ENCODE results near the gene IL27RA. TPM values are rescaled to one million over a fixed set of nuclear protein-coding genes. Genes with fewer than 3 reads are reported as not detected.

The IL27RA gene
- polyA plus RNA-seq (2011; rRNA removed) (4.4 and 6.6 TPM in 2 replicates), polyA minus RNA-seq (2011; rRNA and poly(A)+ RNA removed) (1.9 and 3.7 TPM in 2 replicates)

DNA sequence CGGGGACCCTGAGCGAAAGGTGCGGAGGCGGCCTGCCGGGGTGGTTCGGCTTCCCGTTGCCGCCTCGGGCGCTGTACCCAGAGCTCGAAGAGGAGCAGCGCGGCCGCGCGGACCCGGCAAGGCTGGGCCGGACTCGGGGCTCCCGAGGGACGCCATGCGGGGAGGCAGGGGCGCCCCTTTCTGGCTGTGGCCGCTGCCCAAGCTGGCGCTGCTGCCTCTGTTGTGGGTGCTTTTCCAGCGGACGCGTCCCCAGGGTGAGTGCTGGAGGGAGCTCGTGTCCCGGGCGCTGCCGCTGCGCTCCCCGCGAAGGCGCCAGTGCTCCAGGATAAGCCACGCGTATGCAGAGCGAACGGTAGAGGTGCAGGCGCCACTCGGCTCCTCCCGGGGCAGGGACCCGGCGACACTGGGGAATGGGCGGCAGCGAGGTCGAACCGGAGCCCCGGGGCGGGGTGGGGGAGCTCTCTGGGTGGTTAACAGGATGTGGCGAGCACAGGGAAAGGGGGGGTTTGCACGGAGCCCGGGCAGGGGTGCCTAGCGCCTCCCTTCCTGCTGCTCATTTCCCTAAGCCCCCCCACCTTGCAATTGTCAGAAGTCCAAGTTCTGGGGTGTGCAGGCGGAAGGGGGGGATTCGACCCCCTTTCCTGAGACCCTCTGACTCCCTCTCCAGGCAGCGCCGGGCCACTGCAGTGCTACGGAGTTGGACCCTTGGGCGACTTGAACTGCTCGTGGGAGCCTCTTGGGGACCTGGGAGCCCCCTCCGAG is at the start of gene IL27RA:
IL27RA (plus strand) TSS at position 44 of the 762 bp plus-strand sequence; CDS start at position 155, 111 bp downstream.
- ChIA-PET POLR2A (no interaction called here), CTCF (interaction anchor here (0.6 to 2.3 kb wide), 32 partner anchors 9 to 386 kb away, joined by 3 to 21 read pairs (median 4); partner anchors contain the start of genes ADGRE5, PALM3, PODNL1 and PRKACA)
- no peaks in the 10 kb centered on the region for H3K36me3 ChIP-seq (ENCODE audit: control insufficient read depth, insufficient read depth, low read length)
- no peak for DNase-seq (ENCODE audit: low read depth)
- TF ChIP-seq, protein P1, sequence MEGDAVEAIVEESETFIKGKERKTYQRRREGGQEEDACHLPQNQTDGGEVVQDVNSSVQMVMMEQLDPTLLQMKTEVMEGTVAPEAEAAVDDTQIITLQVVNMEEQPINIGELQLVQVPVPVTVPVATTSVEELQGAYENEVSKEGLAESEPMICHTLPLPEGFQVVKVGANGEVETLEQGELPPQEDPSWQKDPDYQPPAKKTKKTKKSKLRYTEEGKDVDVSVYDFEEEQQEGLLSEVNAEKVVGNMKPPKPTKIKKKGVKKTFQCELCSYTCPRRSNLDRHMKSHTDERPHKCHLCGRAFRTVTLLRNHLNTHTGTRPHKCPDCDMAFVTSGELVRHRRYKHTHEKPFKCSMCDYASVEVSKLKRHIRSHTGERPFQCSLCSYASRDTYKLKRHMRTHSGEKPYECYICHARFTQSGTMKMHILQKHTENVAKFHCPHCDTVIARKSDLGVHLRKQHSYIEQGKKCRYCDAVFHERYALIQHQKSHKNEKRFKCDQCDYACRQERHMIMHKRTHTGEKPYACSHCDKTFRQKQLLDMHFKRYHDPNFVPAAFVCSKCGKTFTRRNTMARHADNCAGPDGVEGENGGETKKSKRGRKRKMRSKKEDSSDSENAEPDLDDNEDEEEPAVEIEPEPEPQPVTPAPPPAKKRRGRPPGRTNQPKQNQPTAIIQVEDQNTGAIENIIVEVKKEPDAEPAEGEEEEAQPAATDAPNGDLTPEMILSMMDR (IDR thresholded peaks at IDR 0.05; ENCODE audit: insufficient read depth, low read depth, low read length), result peak; percentile 87
- peak within 1 kb of the TSS; percentile 61 for H3K4me3 ChIP-seq (ENCODE audit: low read depth, low read length)
- peaks cover 6% of the 10 kb centered on the region for H3K27me3 ChIP-seq (ENCODE audit: control insufficient read depth, insufficient read depth, low read length)

DNA sequence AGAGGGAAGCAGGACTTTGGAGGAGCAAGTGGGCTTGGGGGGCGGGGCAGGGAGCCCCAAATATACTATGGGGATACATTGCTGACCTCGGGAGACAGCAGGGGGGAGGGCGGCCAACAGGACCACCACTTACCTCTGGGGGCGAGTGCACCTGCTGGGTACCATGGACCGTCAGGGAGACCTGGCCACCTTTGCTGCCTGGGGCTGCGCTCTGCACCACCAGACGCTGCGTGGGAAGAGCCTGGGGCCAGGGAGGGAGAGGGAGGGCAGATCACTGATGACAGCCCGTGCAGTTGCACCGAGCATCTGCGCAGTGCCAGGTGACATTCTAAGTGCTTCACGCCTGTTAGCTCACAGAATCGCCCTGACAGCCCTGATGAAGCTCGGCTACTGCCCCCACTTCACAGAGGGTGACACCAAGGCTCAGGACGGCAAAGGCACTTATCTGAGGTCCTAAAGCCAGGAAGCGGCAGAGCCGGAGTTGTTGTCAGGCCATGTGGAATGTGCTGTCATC is 49.5 kb upstream of the IL27RA start:
- no peak overlapping the region for H3K4me3 ChIP-seq (ENCODE audit: low read depth, low read length)
- POLR2A ChIA-PET, result no interaction called here
- H3K36me3 ChIP-seq (ENCODE audit: control insufficient read depth, insufficient read depth, low read length), result peaks cover 8% of the 10 kb centered on the region
- DNase-seq (ENCODE audit: low read depth), result no peak
- H3K27me3 ChIP-seq (ENCODE audit: control insufficient read depth, insufficient read depth, low read length), result no peaks in the 10 kb centered on the region
- CTCF ChIA-PET, result interaction anchor here (1.0 kb wide), 1 partner anchor 49 kb away, joined by 3 read pairs; the partner anchor contains the start of gene IL27RA
- TF ChIP-seq, protein P1 (IDR thresholded peaks at IDR 0.05; ENCODE audit: insufficient read depth, low read depth, low read length), result no peak

DNA sequence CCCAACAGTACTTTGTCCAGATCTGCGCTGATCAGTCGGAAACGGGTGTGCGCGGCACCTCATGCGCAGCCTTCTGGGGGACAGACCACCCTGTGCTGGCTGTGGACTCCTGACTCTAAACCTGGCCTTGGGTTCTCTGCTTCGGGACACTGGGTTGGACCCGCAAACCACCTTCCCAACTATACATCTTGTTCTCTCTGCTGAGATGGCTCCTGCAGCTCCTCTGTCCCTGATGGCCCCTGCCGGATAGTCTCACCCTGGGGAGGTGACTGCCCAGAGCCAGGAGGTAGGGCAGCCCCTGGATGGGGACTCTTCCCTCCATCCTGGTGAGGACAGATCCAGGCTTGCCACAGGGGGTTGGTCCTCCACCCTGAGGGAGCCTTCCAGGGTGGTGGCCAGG is 48.8 kb upstream of the IL27RA start:
- CTCF ChIA-PET, result no interaction called here
- TF ChIP-seq, protein P1 (IDR thresholded peaks at IDR 0.05; ENCODE audit: insufficient read depth, low read depth, low read length), result no peak
- DNase-seq (ENCODE audit: low read depth), result no peak
- H3K4me3 ChIP-seq (ENCODE audit: low read depth, low read length), result no peak overlapping the region
- H3K36me3 ChIP-seq (ENCODE audit: control insufficient read depth, insufficient read depth, low read length), result peaks cover 8% of the 10 kb centered on the region
- POLR2A ChIA-PET, result no interaction called here
- H3K27me3 ChIP-seq (ENCODE audit: control insufficient read depth, insufficient read depth, low read length), result no peaks in the 10 kb centered on the region

DNA sequence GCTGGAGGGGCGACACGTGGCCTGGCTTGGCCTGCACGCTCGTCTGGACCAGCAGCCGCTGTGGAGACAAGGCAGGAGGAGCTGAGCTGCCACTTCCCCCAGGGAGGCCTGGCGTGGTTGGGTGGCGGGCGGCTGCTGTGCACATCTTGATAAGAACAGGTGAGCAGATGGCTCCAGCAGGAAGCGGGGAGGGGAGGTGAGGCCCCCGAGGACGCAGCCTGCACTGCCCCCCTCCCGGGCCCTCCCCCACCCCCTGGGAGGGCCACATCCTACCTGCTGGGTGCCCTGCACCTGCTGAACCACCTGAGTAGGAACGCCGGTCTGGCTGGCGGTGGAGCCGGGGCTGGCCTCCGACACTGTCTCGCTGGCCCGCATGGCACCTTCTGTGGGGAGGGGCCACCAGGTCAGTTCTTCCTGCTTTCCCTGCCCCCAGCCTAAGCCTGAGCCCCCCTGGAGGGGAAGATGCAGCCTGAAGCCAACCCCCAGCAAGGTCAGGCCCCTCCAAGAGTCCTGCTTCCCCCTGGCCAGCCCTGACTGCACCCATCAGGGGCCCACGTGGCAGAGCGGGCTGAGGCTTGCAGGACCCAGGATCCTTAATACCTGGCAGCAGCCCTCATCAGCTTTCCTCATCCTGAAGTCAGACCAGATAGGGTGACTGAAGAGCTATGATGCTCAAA is 48.2 kb upstream of the IL27RA start:
- no peak for DNase-seq (ENCODE audit: low read depth)
- no peak overlapping the region for H3K4me3 ChIP-seq (ENCODE audit: low read depth, low read length)
- CTCF ChIA-PET, result no interaction called here
- peaks cover 8% of the 10 kb centered on the region for H3K36me3 ChIP-seq (ENCODE audit: control insufficient read depth, insufficient read depth, low read length)
- TF ChIP-seq, protein P1 (IDR thresholded peaks at IDR 0.05; ENCODE audit: insufficient read depth, low read depth, low read length), result no peak
- H3K27me3 ChIP-seq (ENCODE audit: control insufficient read depth, insufficient read depth, low read length), result no peaks in the 10 kb centered on the region
- POLR2A ChIA-PET, result no interaction called here

DNA sequence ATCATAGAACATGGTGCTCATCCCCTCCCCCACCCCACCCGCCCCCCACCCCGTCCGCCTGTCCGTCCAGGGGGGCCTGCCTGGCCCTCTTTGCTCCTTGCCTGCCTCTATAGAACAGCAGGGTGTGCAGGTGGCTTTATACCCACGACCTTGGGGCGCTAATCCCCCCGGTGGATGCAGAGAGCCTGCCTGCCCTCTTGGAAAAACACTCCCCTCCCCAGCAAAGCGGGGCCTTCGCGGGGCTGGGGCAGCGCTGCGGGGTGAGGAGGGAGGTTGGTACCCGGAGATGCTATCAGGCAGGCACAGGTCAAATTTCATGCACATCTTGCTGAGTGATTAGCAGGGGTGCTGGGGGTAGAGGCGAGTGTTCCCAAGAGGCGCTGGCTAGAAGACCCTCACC is 47.4 kb upstream of the IL27RA start:
- H3K36me3 ChIP-seq (ENCODE audit: control insufficient read depth, insufficient read depth, low read length), result peaks cover 10% of the 10 kb centered on the region
- H3K4me3 ChIP-seq (ENCODE audit: low read depth, low read length), result no peak overlapping the region
- POLR2A ChIA-PET, result no interaction called here
- TF ChIP-seq, protein P1 (IDR thresholded peaks at IDR 0.05; ENCODE audit: insufficient read depth, low read depth, low read length), result no peak
- no peak for DNase-seq (ENCODE audit: low read depth)
- CTCF ChIA-PET, result interaction anchor here (0.6 kb wide), 1 partner anchor 93 kb away, joined by 6 read pairs; no protein-coding TSS in a partner anchor
- H3K27me3 ChIP-seq (ENCODE audit: control insufficient read depth, insufficient read depth, low read length), result no peaks in the 10 kb centered on the region

All from BJ (cell line).